Ascending aorta (tissue), 2 donors: ENCODE results near the gene NTMT1. TPM values are rescaled to one million over a fixed set of nuclear protein-coding genes. Genes with fewer than 3 reads are reported as not detected.

Experiments used
- DNase-seq, 2 donors: peaks; one replicate each; pipeline ENCODE4 v3.0.0-alpha.2; 2019; ENCODE audit warnings: low spot score in 2 of 2
- H3K27ac ChIP-seq, 2 donors: fragments of 200-600 bp; sonication (generic); one replicate each; pipeline ENCODE4 v1.5.1; 2016 to 2017; ENCODE audit warnings: mild to moderate bottlenecking in 1 of 2
- H3K27me3 ChIP-seq: fragments of 200-600 bp; sonication (generic); one replicate; pipeline ENCODE4 v1.5.1; 2017
- H3K36me3 ChIP-seq, 2 donors: fragments of 200-600 bp; sonication (generic); one replicate each; pipeline ENCODE4 v1.5.1; 2016
- H3K4me1 ChIP-seq, 2 donors: fragments of 200-600 bp; sonication (generic); one replicate each; pipeline ENCODE4 v1.5.1; 2016 to 2017; ENCODE audit warnings: mild to moderate bottlenecking in 1 of 2
- H3K4me3 ChIP-seq, 2 donors: fragments of 200-600 bp; sonication (generic); one replicate each; pipeline ENCODE4 v1.5.1; 2016 to 2017; ENCODE audit warnings: mild to moderate bottlenecking in 1 of 2
- H3K9me3 ChIP-seq, 2 donors: fragments of 200-600 bp; sonication (generic); one replicate each; pipeline ENCODE4 v1.5.1; 2016
- CTCF ChIP-seq, 3 experiments: fragments of 200-600 bp in 2 of 3; fragments of 450-650 bp in 1 of 3; sonication (generic) in 2 of 3; IDR thresholded peaks; one replicate each; pipeline ENCODE4 v1.5.1; 2016 to 2019; ENCODE audit warnings: antibody characterized with exemption in 3 of 3, mild to moderate bottlenecking in 1 of 3, moderate library complexity in 1 of 3
- intact Hi-C: fragments of 100-400 bp; cut with DNase I; formaldehyde crosslinking; loops from one replicate; pipeline ENCODE4 v1.15.1; 2023
- total RNA-seq: library from RNA; depleted of rRNA; stranded (reverse); fragments of >200 nt; gene quantifications from one replicate; pipeline ENCODE4 v1.1.0, GENCODE V29; 2016

The NTMT1 gene
- total RNA-seq, 1 donor from 2014 or later = 6.9 TPM

- Histone ChIP-seq H3K27me3 (no peaks in the 10 kb centered on the region), H3K9me3 (no peaks in the 10 kb centered on the region), H3K36me3 (no peaks in the 10 kb centered on the region), H3K4me3 (no peak overlapping the region), H3K27ac (peak overlapping the region; percentile 91 to 92), H3K4me1 (peaks cover 5 to 35% of the 10 kb centered on the region in 2 donors)
- intact Hi-C loops = loop anchor here (1.0 to 5.0 kb wide), 5 partner anchors 38 to 289 kb away; no protein-coding TSS in a partner anchor
- TF ChIP-seq CTCF (IDR thresholded peaks at IDR 0.05) = no peak
- DNase-seq = no peak
Observed at GRCh38 chr9:129606161-129607026, 19.6 kb upstream of the NTMT1 start.

GRCh38 chr9:129607027-129607387 is 19.0 kb upstream of the NTMT1 start:
- Histone ChIP-seq H3K27ac (peak overlapping the region; percentile 91 to 92), H3K27me3 (no peaks in the 10 kb centered on the region), H3K4me3 (no peak overlapping the region), H3K9me3 (no peaks in the 10 kb centered on the region), H3K36me3 (no peaks in the 10 kb centered on the region), H3K4me1 (peaks cover 5 to 36% of the 10 kb centered on the region in 2 donors)
- intact Hi-C loops = loop anchor here (1.0 to 5.0 kb wide), 5 partner anchors 38 to 290 kb away; no protein-coding TSS in a partner anchor
- no peak for DNase-seq
- no peak for TF ChIP-seq CTCF (IDR thresholded peaks at IDR 0.05)

- Histone ChIP-seq H3K9me3 (no peaks in the 10 kb centered on the region), H3K27ac (peak overlapping the region; percentile 91 to 92), H3K36me3 (no peaks in the 10 kb centered on the region), H3K4me1 (peaks cover 5 to 44% of the 10 kb centered on the region in 2 donors), H3K27me3 (no peaks in the 10 kb centered on the region), H3K4me3 (no peak overlapping the region)
- no peak for TF ChIP-seq CTCF (IDR thresholded peaks at IDR 0.05)
- intact Hi-C loops = loop anchor here (2.0 to 5.0 kb wide), 2 partner anchors 224 to 292 kb away; no protein-coding TSS in a partner anchor
- no peak for DNase-seq
Observed at GRCh38 chr9:129608561-129609481, 17.1 kb upstream of the NTMT1 start.

GRCh38 chr9:129609486-129610212 is 16.3 kb upstream of the NTMT1 start:
- peak; percentile 55 to 79 for DNase-seq
- Histone ChIP-seq H3K4me1 (peaks cover 5 to 46% of the 10 kb centered on the region in 2 donors), H3K9me3 (no peaks in the 10 kb centered on the region), H3K27ac (peak overlapping the region; percentile 91 to 92), H3K4me3 (peak overlapping the region; percentile 63 to 84), H3K27me3 (no peaks in the 10 kb centered on the region), H3K36me3 (no peaks in the 10 kb centered on the region)
- intact Hi-C loops = loop anchor here (1.0 to 5.0 kb wide), 7 partner anchors 225 to 479 kb away; no protein-coding TSS in a partner anchor
- no peak for TF ChIP-seq CTCF (IDR thresholded peaks at IDR 0.05)

- no peaks in the 10 kb centered on the region for H3K27me3 ChIP-seq
- DNase-seq = no peak
- H3K27ac ChIP-seq = peak overlapping the region; percentile 91 to 92
- TF ChIP-seq CTCF (IDR thresholded peaks at IDR 0.05) = no peak
- H3K4me3 ChIP-seq = peak overlapping the region; percentile 63 to 84
- H3K4me1 ChIP-seq = peaks cover 5 to 46% of the 10 kb centered on the region in 2 donors
- intact Hi-C loops = loop anchor here (1.0 to 5.0 kb wide), 5 partner anchors 278 to 479 kb away; no protein-coding TSS in a partner anchor
- no peaks in the 10 kb centered on the region for H3K9me3 ChIP-seq
- H3K36me3 ChIP-seq = no peaks in the 10 kb centered on the region
Observed at GRCh38 chr9:129610213-129610472, 15.8 kb upstream of the NTMT1 start.
